Panc1 (cell line): Measurements from ENCODE around the gene PIBF1. TPM values are rescaled to one million over a fixed set of nuclear protein-coding genes. Genes with fewer than 3 reads are reported as not detected.

Experiments
- ATAC-seq: fragments of 200-7000 bp; cut with Tn5 transposase; 2 replicates; pipeline ENCODE4 v1.9.1; 2020; ENCODE audit warnings: mild to moderate bottlenecking, moderate library complexity
- BruUV-seq: library from RNA; stranded (reverse); fragments of 400-500 nt; replicated peaks from 2 replicates; lab custom pipeline; 2021; lab: Mats Ljungman, UMichigan
- CTCF ChIA-PET: fragments of 300-600 bp; sonication (Branson Sonifier 250); formaldehyde crosslinking; loops from one replicate; lab custom pipeline; 2022; ENCODE audit warnings: antibody characterized with exemption; lab: Charles Lee
- POLR2A ChIA-PET: fragments of 300-600 bp; sonication (Branson Sonifier 250); formaldehyde crosslinking; loops from one replicate; lab custom pipeline; 2022; ENCODE audit warnings: antibody characterized with exemption; lab: Charles Lee
- DNase-seq: peaks from one replicate; pipeline ENCODE4 v3.0.0-alpha.2; 2010; ENCODE audit warnings: low read depth, low spot score
- H3K27ac ChIP-seq: 2 replicates; pipeline ENCODE4 v1.5.1; 2011; ENCODE audit warnings: mild to moderate bottlenecking, low read length, inconsistent platforms
- H3K27me3 ChIP-seq: fragments of 200-500 bp; sonication (Bioruptor generic); 2 replicates; pipeline ENCODE4 v1.6.0; 2014; ENCODE audit warnings: low read length, inconsistent platforms; ENCODE audit not compliant: control insufficient read depth, insufficient read depth
- H3K36me3 ChIP-seq: fragments of 200-500 bp; sonication (Bioruptor generic); 2 replicates; pipeline ENCODE4 v1.5.1; 2014; ENCODE audit warnings: inconsistent platforms, mild to moderate bottlenecking, low read length, moderate library complexity; ENCODE audit not compliant: control insufficient read depth, insufficient read depth
- H3K4me1 ChIP-seq: 2 replicates; pipeline ENCODE4 v1.5.1; 2011; ENCODE audit warnings: inconsistent platforms, mild to moderate bottlenecking, low read length, moderate library complexity; ENCODE audit not compliant: control insufficient read depth, insufficient read depth
- H3K4me3 ChIP-seq, 2 experiments: 2 replicates each; pipeline ENCODE4 v1.5.1; 2011 to 2012; ENCODE audit warnings: low read depth in 2 of 2, low read length in 2 of 2, mild to moderate bottlenecking in 2 of 2, inconsistent platforms in 1 of 2, moderate library complexity in 1 of 2
- H3K9me3 ChIP-seq: fragments of 200-500 bp; sonication (Bioruptor generic); 2 replicates; pipeline ENCODE4 v1.5.1; 2014; ENCODE audit warnings: low read depth, mild to moderate bottlenecking, inconsistent platforms, low read length, moderate library complexity; ENCODE audit not compliant: control insufficient read depth, insufficient read depth
- CTCF ChIP-seq: fragments of 450-650 bp; IDR thresholded peaks from 2 replicates; pipeline ENCODE4 v1.5.1; 2017; ENCODE audit warnings: mild to moderate bottlenecking
- POLR2AphosphoS5 ChIP-seq: IDR thresholded peaks from 2 replicates; pipeline ENCODE4 v1.6.1; 2012; ENCODE audit warnings: mild to moderate bottlenecking, low read depth, low read length, moderate library complexity
- REST ChIP-seq, 2 experiments: IDR thresholded peaks; 2 replicates each; pipeline ENCODE4 v1.6.1; 2011 to 2012; ENCODE audit warnings: low read depth in 2 of 2, control low read depth in 1 of 2, low read length in 1 of 2, mild to moderate bottlenecking in 1 of 2, moderate library complexity in 1 of 2; ENCODE audit not compliant: insufficient read depth in 1 of 2
- SIN3A ChIP-seq: IDR thresholded peaks from 2 replicates; pipeline ENCODE4 v1.6.1; 2012; ENCODE audit warnings: low read depth, mild to moderate bottlenecking, low read length, moderate library complexity, borderline replicate concordance; ENCODE audit not compliant: insufficient read depth
- TCF7L2 ChIP-seq: IDR thresholded peaks from 2 replicates; pipeline ENCODE4 v1.6.1; 2011; ENCODE audit warnings: mild to moderate bottlenecking, low read depth, low read length, inconsistent platforms
- in situ Hi-C: cut with HindIII; loops from 2 replicates; pipeline ENCODE4 v1.10.0; 2016; ENCODE audit warnings: low sequenced_read_pairs, low pct_unique_long_range_greater_than_20kb
- intact Hi-C: fragments of 100-400 bp; cut with micrococcal nuclease; formaldehyde crosslinking; loops from one replicate; pipeline ENCODE4 v1.10.0; 2022; ENCODE audit not compliant: unreplicated experiment
- total RNA-seq: library from RNA; stranded (reverse); gene quantifications from one replicate; pipeline ENCODE4 v1.2.1, GENCODE V29; 2021; ENCODE audit not compliant: unreplicated experiment

PIBF1 gene
- total RNA-seq, 1 experiment from 2014 or later, result 11.7 TPM

GRCh38 chr13:72760189-72760588, 21.7 kb upstream of the PIBF1 start:
- Histone ChIP-seq H3K27me3 (no peaks in the 10 kb centered on the region), H3K9me3 (no peaks in the 10 kb centered on the region), H3K4me3 (no peak overlapping the region), H3K4me1 (no peaks in the 10 kb centered on the region), H3K27ac (no peak overlapping the region), H3K36me3 (peaks cover 51% of the 10 kb centered on the region)
- in situ Hi-C loops, result no loop called here
- TF ChIP-seq POLR2AphosphoS5 (no peak), TCF7L2 (no peak), SIN3A (no peak), REST (IDR thresholded peaks at IDR 0.05; ENCODE audit: insufficient read depth in 1 of 2, low read depth in 2 of 2, low read length in 1 of 2) (no peak), CTCF (no peak)
- ChIA-PET CTCF (no interaction called here), POLR2A (no interaction called here)
- no TSS peak for BruUV-seq
- intact Hi-C loops, result no loop called here
- DNase-seq, result no peak
- no peak for ATAC-seq

- ATAC-seq (no peak), DNase-seq (no peak)
- H3K4me3 ChIP-seq, result no peak overlapping the region
- intact Hi-C loops (no loop called here), in situ Hi-C loops (no loop called here)
- POLR2A ChIA-PET, result no interaction called here
- no peaks in the 10 kb centered on the region for H3K4me1 ChIP-seq
- H3K9me3 ChIP-seq, result no peaks in the 10 kb centered on the region
- CTCF ChIA-PET, result no interaction called here
- no peaks in the 10 kb centered on the region for H3K27me3 ChIP-seq
- BruUV-seq, result no TSS peak
- TF ChIP-seq REST (IDR thresholded peaks at IDR 0.05; ENCODE audit: insufficient read depth in 1 of 2, low read depth in 2 of 2, low read length in 1 of 2), result no peak
- TF ChIP-seq TCF7L2, result no peak
- TF ChIP-seq POLR2AphosphoS5, result no peak
- TF ChIP-seq CTCF, result no peak
- TF ChIP-seq SIN3A, result no peak
- H3K27ac ChIP-seq, result no peak overlapping the region
- H3K36me3 ChIP-seq, result peaks cover 55% of the 10 kb centered on the region
Observed at GRCh38 chr13:72763411-72763810, 18.5 kb upstream of the PIBF1 start.
